HEK293 (cell line): Measurements from ENCODE around the gene ZSWIM3.

ENCODE experiments used
- GFI1B ChIP-seq: fragments of 450-650 bp; formaldehyde crosslinking; IDR thresholded peaks from 2 replicates; pipeline ENCODE4 v1.5.1; 2016; ENCODE audit warnings: missing biosample characterization, missing genetic modification characterization
- PRDM4 ChIP-seq: fragments of 450-650 bp; formaldehyde crosslinking; IDR thresholded peaks from 2 replicates; pipeline ENCODE4 v1.5.1; 2017; ENCODE audit warnings: missing biosample characterization, missing genetic modification characterization
- ZBTB6 ChIP-seq: fragments of 450-650 bp; formaldehyde crosslinking; IDR thresholded peaks from 2 replicates; pipeline ENCODE4 v1.5.1; 2017; ENCODE audit warnings: missing biosample characterization, missing genetic modification characterization
- ZNF404 ChIP-seq: fragments of 450-650 bp; formaldehyde crosslinking; IDR thresholded peaks from 2 replicates; pipeline ENCODE4 v1.5.1; 2017; ENCODE audit warnings: missing biosample characterization, missing genetic modification characterization
- ZNF544 ChIP-seq: fragments of 450-650 bp; formaldehyde crosslinking; IDR thresholded peaks from 2 replicates; pipeline ENCODE4 v1.5.0; 2017; ENCODE audit warnings: missing biosample characterization, missing genetic modification characterization
- TF ChIP-seq, protein P1 (sequence below): fragments of 450-650 bp; formaldehyde crosslinking; IDR thresholded peaks from 2 replicates; pipeline ENCODE4 v1.5.1; 2016; ENCODE audit warnings: missing biosample characterization, missing genetic modification characterization
- TF ChIP-seq, protein P2 (sequence below): fragments of 450-650 bp; formaldehyde crosslinking; IDR thresholded peaks from 2 replicates; pipeline ENCODE4 v1.5.1; 2016; ENCODE audit warnings: missing biosample characterization, missing genetic modification characterization

DNA sequence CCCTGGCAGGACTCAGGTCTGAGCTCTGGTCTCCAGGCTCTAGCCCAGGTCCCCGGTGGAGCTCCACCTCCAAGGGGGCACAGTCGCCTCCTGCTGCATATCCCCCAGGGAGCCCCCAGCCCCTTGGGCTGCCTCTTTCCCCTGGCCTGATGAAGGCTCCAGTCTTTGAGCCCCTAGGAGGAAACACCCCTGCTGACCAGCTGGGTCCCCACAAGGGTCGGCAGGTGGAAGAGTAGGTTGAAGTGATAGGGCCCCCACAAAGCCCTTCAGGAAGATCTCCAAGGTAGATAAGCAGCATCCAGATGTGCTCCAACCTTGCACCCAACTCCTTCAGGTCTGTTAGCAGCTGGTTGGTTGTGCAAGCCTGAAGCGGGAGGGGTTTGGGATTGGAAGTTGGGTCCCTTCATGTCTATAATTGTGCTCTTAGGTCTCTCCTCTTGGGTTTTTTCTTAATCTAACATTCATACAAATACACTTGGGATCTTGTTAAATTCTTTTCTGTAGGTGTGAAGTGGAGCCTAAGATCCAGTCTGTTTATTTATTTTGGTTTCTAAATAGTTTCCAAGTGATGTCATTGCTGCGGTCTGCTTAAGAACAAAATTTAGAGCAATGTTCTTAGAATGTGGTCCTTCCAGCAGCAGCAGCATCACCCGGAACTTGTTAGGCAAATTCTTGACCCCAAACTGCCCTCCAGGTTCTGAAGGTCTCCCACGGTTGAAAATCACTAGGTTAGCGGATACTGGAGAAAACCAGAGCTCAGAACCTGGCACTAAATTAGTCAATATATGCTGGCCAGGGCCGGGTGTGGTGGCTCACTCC, 39.8 kb upstream of the ZSWIM3 start:
- TF ChIP-seq, protein P1, sequence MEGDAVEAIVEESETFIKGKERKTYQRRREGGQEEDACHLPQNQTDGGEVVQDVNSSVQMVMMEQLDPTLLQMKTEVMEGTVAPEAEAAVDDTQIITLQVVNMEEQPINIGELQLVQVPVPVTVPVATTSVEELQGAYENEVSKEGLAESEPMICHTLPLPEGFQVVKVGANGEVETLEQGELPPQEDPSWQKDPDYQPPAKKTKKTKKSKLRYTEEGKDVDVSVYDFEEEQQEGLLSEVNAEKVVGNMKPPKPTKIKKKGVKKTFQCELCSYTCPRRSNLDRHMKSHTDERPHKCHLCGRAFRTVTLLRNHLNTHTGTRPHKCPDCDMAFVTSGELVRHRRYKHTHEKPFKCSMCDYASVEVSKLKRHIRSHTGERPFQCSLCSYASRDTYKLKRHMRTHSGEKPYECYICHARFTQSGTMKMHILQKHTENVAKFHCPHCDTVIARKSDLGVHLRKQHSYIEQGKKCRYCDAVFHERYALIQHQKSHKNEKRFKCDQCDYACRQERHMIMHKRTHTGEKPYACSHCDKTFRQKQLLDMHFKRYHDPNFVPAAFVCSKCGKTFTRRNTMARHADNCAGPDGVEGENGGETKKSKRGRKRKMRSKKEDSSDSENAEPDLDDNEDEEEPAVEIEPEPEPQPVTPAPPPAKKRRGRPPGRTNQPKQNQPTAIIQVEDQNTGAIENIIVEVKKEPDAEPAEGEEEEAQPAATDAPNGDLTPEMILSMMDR = no peak
- TF ChIP-seq ZNF544 (tag by site-specific recombination) = no peak
- TF ChIP-seq ZBTB6 (tag by site-specific recombination) = no peak
- no peak for TF ChIP-seq ZNF404 (tag by site-specific recombination)
- no peak for TF ChIP-seq GFI1B (tag by site-specific recombination)
- no peak for TF ChIP-seq PRDM4 (tag by site-specific recombination)
- TF ChIP-seq, protein P2, sequence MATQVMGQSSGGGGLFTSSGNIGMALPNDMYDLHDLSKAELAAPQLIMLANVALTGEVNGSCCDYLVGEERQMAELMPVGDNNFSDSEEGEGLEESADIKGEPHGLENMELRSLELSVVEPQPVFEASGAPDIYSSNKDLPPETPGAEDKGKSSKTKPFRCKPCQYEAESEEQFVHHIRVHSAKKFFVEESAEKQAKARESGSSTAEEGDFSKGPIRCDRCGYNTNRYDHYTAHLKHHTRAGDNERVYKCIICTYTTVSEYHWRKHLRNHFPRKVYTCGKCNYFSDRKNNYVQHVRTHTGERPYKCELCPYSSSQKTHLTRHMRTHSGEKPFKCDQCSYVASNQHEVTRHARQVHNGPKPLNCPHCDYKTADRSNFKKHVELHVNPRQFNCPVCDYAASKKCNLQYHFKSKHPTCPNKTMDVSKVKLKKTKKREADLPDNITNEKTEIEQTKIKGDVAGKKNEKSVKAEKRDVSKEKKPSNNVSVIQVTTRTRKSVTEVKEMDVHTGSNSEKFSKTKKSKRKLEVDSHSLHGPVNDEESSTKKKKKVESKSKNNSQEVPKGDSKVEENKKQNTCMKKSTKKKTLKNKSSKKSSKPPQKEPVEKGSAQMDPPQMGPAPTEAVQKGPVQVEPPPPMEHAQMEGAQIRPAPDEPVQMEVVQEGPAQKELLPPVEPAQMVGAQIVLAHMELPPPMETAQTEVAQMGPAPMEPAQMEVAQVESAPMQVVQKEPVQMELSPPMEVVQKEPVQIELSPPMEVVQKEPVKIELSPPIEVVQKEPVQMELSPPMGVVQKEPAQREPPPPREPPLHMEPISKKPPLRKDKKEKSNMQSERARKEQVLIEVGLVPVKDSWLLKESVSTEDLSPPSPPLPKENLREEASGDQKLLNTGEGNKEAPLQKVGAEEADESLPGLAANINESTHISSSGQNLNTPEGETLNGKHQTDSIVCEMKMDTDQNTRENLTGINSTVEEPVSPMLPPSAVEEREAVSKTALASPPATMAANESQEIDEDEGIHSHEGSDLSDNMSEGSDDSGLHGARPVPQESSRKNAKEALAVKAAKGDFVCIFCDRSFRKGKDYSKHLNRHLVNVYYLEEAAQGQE (tag by site-specific recombination) = no peak
